Activated CD4-positive, CD25-positive, alpha-beta regulatory T cell treated with anti-CD3 and anti-CD28 coated beads, Interleukin-2, amount 50 U/mL, for 16 hours (primary cell): ENCODE results near the gene BPIFB3.
"Not testable (repeated sequence)": the region's sequence is repeated elsewhere in the genome, so short reads cannot be mapped to it uniquely, and the experiment has no call there.

Experiments used
- DNase-seq: peaks from one replicate; pipeline ENCODE4 v3.0.0-alpha.2; 2020; ENCODE audit warnings: low read depth, low spot score

Gene BPIFB3

DNA sequence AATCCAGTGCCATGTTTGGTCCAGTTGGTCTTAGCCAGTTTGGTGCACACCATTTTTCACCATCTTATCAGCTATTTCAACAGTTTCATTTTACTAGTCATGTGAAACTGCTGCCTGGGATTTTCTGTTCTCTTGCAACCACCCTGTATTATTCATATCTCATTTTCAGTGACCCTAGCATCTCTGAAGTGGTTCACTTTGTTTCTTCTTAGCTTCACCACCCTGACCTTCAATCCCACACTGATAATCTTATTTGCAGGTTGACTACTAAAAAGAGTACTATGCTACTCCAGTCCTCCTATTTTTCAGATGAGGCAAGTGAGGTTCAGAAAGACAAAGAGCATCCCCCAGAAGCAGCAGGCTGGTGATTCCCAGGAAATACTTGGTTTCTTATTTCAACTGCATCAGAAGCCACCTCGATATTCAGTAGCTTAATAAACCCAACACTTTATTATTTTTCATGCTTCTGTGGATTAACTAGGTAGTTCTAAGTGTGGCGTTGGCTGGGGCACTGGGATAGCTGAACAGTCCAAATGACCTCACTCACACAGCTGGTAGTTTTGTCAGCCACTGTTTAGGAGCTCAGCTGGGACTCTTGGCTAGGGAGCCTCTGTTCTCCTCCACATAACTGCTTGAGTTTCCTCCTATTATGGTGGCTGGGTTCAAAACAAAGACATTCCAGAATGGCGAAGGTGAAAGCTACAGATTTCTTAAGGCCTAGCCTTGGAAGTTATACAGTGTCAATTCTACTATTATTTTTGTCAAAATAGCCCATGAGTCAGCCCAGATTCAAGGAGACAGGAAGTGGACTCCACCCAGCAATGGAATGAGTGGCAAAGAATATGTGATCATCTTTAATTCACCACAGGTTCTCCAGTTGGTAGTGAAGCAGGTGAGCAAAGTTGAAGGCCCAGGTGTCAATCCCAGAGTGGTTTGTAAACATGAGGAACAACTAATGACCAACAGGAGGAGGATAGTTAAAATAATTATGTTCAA, 66.3 kb downstream of the BPIFB3 start:
- no peak for DNase-seq

DNA sequence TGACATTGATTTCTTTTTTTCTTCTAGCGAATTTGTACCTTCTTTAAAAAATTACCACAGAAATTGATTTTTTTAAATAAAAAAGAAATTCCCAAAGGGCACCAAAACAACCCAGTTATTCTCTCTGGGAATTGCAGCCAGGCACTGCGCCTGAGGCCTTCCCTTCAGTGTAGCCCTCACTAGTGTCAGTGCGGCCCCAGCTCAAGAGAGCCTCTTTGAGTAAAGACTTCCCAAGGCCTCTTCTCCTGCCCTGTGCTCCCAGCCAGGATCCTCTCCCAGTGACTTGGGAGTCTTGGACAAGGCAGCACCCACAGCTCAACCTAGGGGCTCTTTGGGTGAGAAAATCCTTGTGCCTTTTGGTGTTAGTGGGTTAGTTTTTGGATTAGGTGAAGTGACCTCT, 67.2 kb downstream of the BPIFB3 start:
- DNase-seq, result no peak

DNA sequence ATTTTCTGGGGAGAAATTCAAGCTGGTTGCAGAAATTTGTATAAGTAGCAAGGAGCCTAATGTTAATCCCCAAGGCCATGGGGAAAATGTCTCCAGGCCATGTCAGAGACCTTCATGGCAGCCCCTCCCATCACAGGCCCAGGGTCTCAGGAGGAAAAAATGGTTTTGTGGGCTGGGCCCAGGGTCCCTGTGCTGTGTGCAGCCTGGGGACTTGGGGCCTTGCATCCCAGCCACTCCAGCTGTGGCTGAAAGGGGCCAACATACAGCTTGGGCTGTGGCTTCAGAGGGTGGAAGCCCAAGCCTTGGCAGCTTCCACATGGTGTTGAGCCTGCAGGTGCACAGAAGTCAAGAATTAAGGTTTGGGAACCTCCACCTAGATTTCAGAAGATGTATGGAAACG, 68.6 kb downstream of the BPIFB3 start:
- not testable (repeated sequence) for DNase-seq
